NK-92 (cell line): Measurements from ENCODE around the gene RNF222.
"Not testable (repeated sequence)": the region's sequence is repeated elsewhere in the genome, so short reads cannot be mapped to it uniquely, and the experiment has no call there.

Experiments used
- DNase-seq: peaks from one replicate; lab custom pipeline; 2025; ENCODE audit not compliant: unreplicated experiment; lab: John Stamatoyannopoulos, UW

Gene RNF222

DNA sequence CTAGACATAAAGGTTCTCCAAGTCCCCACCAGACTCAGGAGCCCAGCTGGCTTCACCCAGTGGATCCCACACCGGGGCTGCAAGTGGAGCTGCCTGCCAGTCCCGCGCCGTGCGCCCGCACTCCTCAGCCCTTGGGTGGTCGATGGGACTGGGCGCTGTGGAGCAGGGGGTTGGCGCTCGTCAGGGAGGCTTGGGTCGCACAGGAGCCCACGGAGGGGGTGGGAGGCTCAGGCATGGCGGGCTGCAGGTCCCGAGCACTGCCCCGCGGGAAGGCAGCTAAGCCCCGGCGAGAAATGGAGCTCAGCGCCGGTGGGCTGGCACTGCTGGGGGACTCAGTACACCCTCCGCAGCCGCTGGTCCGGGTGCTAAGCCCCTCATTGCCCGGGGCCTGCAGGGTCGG is 50.6 kb downstream of the RNF222 start:
- not testable (repeated sequence) for DNase-seq

DNA sequence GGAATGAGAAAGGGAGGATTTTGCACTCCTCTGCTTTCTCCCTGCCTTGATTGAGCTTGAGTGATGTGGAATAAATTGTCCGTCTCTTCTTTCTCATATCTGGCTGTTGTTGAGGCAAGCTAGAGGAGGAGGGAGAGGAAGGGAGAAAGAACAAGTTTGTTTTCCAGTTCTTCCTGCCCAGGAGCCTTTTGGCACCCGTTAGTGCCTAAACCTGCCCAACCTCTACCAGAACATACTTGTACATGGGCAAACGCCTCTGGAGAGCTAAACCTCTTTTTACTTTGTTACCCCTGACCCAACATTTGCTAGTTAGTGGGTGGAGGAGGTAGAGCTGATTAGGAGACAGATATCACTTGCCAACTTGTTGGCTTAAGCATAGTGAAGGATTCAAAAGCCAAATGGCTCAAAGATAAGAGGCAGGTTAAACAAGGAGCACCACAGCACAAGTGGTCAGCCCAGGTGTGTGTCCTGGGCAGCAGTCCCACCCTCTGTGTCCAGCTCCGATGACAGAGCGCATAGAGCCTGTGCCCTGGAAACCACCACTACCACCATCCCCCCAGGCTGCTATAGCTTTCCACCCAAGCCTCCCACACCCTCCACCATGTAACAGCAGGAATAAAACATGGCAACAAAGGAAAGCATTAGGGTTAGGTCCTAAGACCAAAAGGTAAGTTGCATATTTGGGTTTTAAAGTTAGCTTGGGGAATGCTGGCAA is 51.5 kb downstream of the RNF222 start:
- no peak for DNase-seq

DNA sequence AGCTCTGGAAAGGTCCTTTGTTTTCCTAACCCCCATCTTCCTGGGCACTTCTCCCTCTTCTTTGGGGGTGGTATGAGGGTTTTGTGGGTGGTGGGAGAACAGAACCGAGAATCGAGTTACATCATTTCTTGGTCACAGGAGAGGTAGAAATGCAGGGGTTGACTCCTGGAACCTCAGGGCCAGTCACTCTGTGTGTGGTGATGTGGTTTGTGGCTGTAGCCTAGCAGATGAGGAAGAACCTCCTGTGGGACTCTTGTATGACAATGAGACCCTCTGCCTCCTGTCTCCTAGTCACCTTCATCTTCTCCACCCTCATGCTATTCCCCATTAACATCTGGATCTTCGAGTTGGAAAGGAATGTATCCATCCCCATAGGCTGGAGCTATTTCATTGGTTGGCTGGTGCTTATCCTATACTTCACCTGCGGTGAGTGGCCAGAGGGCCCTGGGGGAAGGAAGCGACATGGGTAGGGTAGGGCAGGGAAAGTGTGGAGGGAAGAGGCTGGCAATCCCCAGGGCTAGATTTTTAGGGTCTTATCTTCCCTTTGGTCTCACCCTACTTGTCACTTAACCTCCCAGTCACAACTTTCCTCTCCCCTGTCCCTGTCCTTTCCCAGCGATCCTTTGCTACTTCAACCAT is 52.5 kb downstream of the RNF222 start:
- no peak for DNase-seq

DNA sequence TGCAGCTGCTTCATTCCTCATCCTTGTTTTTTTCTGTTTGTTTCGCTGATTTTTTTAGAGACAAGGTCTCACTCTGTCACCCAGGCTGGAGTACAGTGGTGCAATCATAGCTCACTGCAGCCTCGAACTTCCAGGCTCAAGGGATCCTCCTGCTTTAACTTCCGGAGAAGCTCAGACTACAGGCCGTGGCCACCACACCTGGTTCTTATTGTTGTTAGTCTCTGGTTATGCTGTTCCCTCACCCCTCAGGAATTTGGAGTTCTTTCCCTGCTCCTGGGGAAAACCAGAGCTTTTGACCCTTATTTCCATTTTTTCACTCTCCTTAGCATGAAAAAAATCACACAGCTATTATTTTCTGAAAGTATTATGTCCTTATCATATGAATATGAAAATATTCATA is 56.2 kb downstream of the RNF222 start:
- DNase-seq = no peak
